Measurements from ENCODE around the gene NFAT5.
"Not testable (repeated sequence)": the region's sequence is repeated elsewhere in the genome, so short reads cannot be mapped to it uniquely, and the experiment has no call there.

The NFAT5 gene, protein sequence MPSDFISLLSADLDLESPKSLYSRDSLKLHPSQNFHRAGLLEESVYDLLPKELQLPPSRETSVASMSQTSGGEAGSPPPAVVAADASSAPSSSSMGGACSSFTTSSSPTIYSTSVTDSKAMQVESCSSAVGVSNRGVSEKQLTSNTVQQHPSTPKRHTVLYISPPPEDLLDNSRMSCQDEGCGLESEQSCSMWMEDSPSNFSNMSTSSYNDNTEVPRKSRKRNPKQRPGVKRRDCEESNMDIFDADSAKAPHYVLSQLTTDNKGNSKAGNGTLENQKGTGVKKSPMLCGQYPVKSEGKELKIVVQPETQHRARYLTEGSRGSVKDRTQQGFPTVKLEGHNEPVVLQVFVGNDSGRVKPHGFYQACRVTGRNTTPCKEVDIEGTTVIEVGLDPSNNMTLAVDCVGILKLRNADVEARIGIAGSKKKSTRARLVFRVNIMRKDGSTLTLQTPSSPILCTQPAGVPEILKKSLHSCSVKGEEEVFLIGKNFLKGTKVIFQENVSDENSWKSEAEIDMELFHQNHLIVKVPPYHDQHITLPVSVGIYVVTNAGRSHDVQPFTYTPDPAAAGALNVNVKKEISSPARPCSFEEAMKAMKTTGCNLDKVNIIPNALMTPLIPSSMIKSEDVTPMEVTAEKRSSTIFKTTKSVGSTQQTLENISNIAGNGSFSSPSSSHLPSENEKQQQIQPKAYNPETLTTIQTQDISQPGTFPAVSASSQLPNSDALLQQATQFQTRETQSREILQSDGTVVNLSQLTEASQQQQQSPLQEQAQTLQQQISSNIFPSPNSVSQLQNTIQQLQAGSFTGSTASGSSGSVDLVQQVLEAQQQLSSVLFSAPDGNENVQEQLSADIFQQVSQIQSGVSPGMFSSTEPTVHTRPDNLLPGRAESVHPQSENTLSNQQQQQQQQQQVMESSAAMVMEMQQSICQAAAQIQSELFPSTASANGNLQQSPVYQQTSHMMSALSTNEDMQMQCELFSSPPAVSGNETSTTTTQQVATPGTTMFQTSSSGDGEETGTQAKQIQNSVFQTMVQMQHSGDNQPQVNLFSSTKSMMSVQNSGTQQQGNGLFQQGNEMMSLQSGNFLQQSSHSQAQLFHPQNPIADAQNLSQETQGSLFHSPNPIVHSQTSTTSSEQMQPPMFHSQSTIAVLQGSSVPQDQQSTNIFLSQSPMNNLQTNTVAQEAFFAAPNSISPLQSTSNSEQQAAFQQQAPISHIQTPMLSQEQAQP (N-terminal part only)

DNA sequence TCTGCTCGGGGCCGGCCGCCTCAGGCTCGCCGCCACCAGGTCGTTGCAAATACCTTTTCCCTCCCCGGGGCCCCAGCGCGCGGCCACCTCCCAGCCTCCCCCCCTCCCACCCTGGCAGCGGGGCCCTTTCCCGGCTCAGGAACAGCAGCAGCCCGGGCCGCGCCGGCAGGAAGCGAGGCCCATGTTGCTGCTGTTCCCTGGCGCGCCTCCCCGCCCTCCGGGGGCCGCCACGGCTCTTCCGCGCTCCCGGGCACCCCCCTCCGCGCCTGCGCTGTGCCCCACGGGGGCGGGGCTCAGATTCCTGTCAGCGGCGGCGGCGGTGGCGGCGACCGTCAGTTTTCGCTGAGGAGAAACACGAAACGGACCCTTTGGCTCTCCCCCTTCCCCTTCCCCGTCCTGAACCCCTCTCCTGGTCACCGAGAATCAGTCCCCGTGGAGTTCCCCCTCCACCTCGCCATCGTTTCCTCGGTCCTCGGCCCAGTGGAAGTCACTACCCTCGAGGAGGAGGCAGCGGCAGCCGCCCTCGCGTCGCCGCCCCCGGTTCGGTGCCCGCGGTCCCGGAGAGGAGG is at the start of gene NFAT5:
TSS of gene NFAT5 (plus strand) at position 296 of the 569 bp plus-strand sequence. CDS start 336 bp downstream, outside the sequence.
- DNase-seq (ENCODE audit: low read depth): peak; percentile 48

DNA sequence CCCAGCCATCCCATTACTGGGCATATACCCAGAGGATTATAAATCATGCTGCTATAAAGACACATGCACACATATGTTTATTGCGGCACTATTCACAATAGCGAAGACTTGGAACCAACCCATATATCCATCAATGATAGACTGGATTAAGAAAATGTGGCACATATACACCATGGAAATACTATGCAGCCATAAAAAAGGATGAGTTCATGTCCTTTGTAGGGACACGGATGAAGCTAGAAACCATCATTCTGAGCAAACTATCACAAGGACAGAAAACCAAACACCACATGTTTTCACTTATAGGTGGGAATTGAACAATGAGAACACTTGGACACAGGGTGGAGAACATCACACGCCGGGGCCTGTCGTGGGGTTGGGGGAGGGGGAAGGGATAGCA is 47.9 kb upstream of the NFAT5 start:
- not testable (repeated sequence) for DNase-seq (ENCODE audit: low read depth)

DNA sequence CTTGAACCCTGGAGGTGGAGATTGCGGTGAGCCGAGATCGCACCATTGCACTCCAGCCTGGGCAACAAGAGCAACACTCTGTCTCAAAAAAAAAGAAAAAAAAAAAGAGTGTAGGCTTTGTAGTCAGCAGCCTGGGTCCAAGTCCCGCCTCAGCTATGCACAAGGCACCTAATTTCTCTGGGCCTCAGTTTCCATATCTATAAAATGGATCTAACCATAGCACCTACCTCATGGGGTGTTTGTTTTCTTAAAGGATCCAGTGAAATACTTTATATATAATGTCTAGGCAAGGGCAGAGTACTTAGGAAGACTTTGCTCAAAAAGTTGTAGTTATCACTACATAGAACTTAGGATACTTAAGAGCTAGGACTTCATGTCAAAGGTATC is 45.4 kb upstream of the NFAT5 start:
- DNase-seq (ENCODE audit: low read depth): no peak

DNA sequence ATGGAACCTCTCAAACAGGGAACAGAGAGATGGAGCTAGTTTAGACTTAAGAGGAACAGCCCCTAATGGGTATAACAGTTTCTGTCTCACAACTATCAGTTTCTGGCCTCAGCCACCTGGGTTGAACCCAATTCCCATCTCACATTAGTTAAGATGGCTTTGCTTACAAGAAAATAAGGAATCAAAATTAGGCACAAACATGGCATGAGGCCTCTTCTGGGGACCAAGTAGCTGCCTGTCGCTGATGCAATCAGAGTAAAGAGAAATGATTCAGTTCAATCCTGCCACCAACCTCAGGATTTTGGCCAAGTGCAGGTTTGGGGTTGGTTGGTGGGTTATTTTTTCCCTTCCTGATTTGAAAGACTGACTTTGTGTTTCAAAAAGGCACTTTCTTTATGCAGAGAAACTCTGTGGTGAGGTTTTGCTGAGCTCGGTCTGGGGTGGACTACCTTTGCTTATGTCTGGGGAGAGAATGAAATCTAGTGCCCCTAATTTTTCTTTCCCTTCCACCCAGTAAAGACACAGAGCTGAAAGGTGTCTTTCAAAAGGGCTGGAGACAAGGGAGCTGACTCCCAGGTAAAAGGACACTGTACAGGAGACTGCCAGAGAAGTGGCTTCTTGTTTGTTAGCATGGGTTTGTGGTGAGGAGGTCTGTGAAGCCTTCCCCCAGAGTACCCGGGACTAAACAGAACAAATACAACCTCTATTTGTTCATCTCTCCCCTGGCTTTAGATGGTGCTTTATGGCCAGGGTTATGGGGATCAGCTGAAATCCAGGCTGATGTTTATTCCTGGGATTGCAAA is 44.8 kb upstream of the NFAT5 start:
- no peak for DNase-seq (ENCODE audit: low read depth)

DNA sequence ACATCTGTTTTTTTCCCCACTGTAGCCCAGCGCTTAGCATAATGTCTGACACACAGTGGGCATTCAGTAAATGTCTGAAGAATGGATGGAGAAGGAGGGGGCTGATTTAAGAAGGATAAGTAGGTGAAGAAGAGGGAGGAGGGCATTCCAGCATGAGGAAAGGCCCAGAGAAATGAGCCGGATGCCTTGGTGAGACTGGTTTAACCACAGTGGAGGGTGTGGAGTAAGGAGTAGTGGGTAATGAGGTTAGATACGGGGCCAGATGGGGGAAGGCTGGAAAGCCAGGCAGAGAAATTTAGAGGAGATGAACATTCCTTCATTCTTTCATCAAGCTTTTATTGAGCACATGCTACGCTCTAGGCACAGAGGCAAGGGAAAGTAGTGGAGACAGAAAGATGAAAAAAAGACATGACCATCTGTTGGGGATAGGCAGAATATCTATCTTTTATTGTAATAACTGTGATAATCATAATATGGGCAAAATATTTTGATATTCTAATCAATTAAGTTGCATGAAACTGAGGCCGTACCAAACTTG is 43.7 kb upstream of the NFAT5 start:
- no peak for DNase-seq (ENCODE audit: low read depth)

DNA sequence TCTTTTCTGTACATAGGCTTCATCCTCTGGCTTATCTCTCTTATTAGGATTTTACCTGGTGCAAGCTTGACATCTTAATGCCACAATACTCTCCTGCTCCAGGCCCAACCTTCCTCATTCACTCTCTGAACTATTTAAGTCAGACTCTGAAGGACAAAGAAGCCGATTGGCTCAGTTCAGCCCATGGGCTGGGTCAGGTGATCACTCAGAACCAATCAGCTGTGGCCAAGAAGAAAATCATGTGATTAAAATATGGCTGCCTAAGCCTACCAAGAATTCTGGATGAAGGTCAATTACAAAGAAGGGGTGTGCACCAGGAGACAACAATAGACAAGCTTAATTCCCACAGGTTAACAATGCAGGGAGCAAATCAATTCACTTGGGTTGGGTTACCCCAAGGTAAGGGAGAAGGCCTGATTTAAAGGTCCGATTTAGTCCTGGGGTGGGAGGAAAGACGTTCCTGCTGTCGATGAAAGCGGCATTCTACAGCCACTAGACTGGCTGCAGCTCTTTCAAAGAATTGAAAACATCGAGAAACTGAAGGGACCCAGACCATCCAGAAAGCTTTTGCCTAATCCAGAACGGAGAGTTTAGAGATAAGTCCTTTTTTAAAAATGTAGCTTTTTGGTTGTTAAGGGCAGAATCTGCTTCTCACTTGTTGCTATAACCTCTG is 42.9 kb upstream of the NFAT5 start:
- no peak for DNase-seq (ENCODE audit: low read depth)

DNA sequence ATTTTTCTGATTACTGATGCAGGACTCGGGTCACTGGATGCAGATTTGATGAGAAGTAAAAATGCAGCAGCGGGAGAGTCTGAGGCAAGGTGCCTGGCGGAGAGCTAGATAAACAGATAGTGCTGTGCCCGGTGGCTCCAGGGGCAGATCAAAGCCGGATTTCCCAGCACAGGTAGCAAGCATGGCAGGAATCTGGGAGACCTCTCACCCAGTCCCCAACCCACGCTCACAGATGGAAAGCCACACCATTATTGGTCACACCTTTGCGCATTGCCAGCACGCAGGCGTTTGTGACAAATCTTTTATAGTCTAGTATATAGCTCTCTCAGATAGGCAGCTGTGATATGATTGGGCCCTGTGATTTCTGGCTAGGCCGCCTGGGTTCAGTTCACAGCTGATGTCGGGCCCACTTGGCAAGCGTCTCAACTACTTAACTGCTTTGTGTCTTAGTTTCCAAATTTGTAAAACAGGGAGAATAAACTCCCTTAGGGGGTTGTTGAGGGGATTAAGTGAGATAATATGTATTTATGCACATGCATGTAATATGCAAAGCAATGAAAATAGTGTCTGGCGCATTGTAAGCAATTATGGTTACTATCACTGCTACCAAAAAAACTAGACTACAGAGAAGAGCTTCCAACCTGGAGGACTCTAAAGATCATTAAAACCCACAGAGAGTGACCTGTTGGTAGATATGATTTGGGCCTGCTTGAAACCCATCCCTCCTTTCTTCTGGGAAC is 42.0 kb upstream of the NFAT5 start:
- DNase-seq (ENCODE audit: low read depth): no peak

DNA sequence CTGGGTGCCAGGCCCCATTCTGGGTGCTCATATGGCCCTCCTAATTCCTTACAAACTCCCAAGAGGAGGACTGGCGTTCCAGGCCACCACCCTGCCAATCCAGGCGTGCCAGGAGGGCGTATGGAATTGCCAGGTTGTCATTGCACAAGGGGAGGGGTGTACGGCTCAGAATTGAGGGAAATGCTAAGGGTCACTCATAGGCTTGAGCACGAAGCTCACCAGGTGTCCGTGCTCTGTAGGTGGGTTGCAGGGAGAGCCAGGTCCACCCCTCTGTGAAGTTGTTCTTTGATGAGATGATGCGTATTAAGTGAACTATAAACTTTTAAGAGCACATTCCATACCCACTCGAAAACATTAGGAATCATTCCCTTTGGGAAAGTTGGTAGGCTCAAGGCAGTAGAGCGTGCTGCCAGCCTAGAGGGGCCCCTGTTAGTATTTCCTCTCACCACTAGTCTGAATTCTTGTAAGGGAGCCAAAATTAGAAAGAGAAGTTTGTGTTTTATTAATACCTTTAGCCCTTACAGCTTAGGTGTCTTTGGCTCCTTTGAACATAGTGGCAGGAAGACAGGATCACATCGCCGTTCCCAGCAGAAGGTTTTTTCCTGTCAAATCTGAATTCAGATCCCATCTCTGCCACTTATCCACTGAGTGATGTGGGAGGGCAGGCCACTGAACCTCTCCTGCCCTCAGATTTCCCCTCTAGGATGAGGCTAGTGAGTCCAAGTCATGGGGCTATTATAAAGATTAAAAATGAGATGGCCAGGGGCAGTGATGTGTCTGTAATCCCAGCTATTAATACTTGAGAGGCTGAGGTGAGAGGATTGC is 38.7 kb upstream of the NFAT5 start:
- no peak for DNase-seq (ENCODE audit: low read depth)

DNA sequence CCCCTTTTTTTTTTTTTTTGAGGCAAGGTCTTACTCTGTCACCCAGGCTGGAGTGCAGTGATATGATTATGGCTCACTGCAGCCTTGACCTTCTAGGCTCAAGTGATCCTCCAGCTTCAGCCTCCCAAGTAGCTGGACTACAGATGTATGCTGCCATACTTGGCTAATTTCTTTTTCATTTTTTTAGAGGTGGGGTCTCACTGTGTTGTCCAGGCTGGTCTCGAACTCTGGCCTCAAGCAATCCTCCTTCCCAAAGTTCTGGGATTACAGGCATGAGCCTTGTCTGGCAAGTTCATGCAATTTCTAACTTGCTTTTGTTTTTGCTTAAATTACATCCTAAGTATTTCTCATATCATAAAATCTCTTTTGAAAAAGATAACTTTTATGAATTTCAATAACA is 33.8 kb upstream of the NFAT5 start:
- no peak for DNase-seq (ENCODE audit: low read depth)

DNA sequence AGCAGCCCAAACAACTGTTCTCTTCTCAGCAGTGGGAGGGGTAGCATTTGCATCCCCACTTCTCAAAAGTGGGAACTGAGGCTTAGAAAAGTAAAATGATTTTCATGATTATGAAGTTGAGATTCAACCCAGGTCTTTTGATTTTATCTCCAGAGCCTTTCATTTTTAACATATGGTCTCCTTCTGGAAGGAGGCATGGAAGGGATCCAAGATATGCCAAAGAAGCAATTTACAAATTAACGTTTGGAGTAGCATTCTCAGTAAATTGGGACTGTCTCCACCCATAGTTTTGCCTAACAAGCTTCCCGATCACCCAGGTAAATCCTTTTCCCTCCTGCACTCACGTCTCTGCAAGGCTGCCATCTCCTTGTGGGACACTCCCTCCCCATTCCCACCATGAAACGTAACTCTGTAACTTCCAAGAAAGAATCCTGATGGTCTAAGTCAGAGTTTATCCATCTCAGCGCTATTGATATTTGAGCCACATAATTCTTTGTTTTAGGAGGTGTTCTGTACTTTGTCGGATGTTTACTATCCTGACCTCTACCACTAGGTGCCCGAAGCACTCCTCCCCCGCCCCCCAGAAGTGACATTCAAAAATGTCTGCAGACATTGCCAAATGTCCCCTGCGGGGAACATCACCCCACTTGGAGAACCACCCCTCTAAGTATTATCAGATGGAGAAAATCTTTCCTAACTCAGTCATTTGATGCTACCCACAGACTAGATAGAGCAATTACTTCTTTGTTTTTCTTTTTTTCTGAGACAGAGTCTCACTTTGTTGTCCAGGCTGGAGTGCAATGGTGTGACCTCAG is 32.9 kb upstream of the NFAT5 start:
- no peak for DNase-seq (ENCODE audit: low read depth)

DNA sequence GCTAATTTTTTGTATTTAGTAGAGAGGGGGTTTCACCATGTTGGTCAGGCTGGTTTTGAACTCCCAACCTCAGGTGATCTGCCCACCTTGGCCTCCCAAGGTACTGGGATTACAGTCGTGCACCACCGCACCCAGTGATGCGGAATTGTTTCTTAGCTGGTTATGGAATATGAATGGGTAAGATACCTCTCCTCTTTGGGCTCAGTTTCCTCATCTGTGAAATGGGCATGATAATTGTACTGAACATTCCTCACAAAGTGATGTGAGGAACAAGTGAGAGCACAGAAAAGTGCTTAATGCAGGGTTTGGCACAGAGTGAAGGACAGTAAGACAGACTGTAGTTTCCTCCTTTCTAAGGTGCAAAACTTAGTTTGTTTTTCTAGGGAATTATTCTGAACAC is 31.0 kb upstream of the NFAT5 start:
- no peak for DNase-seq (ENCODE audit: low read depth)

DNA sequence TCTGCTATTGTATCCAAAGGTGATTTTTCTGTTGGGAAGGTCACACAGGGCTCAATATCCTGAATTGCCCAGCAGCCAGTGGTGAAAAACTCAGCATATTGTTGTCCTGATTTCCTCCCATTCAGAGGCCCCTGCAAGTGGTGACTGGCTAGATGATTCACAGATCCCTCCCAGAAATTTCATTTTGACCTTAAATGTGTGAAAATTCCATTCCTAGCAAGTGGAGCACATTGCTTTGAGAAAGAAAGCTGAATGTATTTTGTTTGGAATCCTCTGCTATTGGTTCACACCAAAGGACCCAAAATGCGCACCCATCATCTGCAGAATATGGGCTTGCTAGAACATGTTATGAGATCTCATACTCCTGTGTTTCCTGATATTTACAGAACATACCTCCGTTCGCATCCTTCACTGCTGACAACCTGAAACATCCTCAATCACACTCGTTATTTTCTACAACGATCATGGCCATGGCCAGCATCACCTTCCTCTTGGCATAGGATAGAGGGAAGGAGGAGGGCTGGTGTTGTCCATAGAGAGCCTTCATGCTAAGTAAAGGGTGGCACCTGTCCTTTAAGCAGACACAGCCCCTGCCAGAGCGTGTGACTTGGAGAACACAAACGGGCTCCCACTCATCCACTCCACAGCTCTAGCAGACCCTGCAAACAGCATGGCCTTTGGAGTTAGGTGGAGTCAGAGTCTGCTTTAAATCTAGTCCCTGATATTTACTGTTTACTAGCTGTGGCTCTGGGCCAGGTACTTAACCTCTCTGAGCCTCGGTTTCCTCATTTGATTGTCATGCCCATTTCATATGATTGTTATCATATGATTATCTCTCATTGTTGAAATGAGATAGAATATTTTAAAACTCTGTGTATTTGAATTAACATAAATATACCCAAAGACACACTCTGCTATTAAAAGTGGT is 30.4 kb upstream of the NFAT5 start:
- DNase-seq (ENCODE audit: low read depth): peak; percentile 34

DNA sequence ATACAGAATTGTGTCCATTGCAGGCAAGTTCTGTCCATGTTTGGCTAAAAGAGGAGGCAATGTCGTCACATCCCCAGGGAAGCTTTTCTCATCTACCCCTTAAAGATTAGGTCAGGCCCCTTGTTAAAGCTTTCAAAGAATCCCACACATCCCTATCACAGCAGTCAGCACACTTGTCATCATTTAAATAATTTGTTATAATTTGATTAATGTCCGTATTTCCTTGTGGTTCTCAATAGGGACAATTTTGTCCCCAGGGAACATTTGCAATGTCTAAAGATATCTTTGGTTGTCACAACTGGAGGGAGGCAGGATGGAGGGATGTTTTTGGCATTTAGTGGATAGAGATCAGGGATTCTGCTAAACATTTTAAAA is 28.1 kb upstream of the NFAT5 start:
- DNase-seq (ENCODE audit: low read depth): no peak

DNA sequence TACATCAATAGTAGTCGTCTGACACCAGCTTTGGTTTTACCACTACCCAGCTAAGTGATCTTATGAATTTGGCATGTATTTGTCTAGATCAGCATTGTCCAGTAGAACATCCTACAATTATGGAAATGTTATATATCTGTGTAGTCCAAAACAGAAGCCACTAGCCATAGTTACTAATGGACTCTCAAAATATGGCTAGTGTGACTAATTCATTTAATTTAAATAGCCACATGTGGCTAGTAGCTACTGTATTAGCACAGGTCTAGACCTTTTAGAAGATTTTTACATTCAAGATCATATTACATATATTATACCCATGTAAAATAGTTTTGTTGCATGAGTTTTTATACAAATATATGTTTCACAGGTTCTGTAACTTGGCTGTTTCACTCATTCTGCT is 27.0 kb upstream of the NFAT5 start:
- DNase-seq (ENCODE audit: low read depth): no peak

DNA sequence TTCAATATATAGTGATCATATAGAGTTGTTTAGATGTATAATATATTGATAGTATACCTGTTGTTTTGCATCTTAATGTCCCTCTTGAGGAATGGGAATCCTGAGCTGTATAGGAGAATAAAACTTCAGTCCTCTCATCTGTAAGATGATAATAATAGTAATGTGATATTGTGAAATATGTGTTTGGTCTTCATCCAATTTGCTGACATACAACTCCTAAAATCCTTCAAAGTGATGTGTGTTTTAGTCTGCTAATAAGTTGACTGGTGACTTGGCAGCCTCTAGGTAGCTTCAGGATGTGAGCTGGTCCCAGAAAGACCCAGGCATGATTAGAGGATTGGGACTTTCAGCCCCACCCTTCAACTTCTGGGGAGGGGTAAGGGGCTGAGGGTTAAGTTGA is 22.8 kb upstream of the NFAT5 start:
- DNase-seq (ENCODE audit: low read depth): peak; percentile 62

DNA sequence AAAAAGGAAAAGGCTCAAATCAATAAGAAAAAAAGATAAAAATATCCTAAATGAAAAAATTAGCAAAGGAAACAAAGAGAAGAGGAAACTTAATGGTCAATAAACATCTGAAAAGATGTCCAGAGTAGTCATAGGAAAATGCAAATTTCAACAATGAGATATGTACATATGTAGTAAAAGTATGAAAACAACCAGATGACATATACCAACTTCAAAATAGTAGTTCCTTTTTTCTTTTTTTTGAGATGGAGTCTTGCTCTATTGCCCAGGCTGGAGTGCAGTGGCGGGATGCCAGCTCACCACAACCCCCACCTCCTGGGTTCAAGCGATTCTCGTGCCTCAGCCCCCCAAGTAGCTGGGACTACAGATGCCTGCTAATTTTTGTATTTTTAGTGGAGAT is 21.7 kb upstream of the NFAT5 start:
- DNase-seq (ENCODE audit: low read depth): no peak

DNA sequence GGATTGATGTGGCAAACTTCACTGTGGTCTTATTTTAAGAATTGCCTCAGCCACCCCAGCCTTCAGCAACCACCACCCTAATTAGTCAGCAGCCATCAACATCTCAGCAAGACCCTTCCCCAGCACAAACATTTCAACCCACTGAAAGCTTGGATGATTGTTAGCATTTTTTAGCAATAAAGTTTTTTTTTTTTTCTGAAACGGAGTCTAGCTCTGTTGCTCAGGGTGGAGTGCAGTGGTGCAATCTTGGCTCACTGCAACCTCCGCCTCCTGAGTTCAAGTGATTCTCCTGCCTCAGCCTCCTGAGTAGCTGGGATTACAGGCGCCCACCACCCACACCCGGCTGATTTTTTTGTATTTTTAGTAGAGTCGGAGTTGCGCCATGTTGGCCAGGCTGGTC is 19.1 kb upstream of the NFAT5 start:
- not testable (repeated sequence) for DNase-seq (ENCODE audit: low read depth)
